ENCODE results near the gene TMEM263. TPM values are rescaled to one million over a fixed set of nuclear protein-coding genes. Genes with fewer than 3 reads are reported as not detected.
A peak's percentile ranks its signal among the peaks of the same experiment; 100 is the strongest.

The TMEM263 gene
- total RNA-seq, 2 experiments from 2014 or later = 29.1 to 30.4 TPM

GRCh38 chr12:106975993-106976658 lies 20.4 kb downstream of the TMEM263 start:
- H3K27ac Mint-ChIP-seq = no peak overlapping the region
- CTCF ChIA-PET = no interaction called here
- no peaks in the 10 kb centered on the region for H3K9me3 Mint-ChIP-seq
- H3K36me3 Mint-ChIP-seq (ENCODE audit: low read depth) = peaks cover 9% of the 10 kb centered on the region
- peaks cover 19% of the 10 kb centered on the region for H3K4me1 Mint-ChIP-seq (ENCODE audit: low read depth)
- H3K27me3 Mint-ChIP-seq (ENCODE audit: low read depth) = no peaks in the 10 kb centered on the region
- DNase-seq = no peak
- intact Hi-C loops (cut with micrococcal nuclease) = no loop called here
- H3K4me3 Mint-ChIP-seq = no peak overlapping the region

GRCh38 chr12:106976668-106977067 lies 21.0 kb downstream of the TMEM263 start:
- CTCF ChIA-PET = interaction anchor here (0.6 kb wide), 1 partner anchor 374 kb away, joined by 4 read pairs; no protein-coding TSS in a partner anchor
- peaks cover 17% of the 10 kb centered on the region for H3K4me1 Mint-ChIP-seq (ENCODE audit: low read depth)

GRCh38 chr12:106978035-106978800 lies 22.5 kb downstream of the TMEM263 start:
- Mint-ChIP-seq H3K36me3 (ENCODE audit: low read depth) (peaks cover 6% of the 10 kb centered on the region), H3K27me3 (ENCODE audit: low read depth) (no peaks in the 10 kb centered on the region), H3K4me3 (no peak overlapping the region), H3K4me1 (ENCODE audit: low read depth) (peaks cover 20% of the 10 kb centered on the region), H3K9me3 (no peaks in the 10 kb centered on the region), H3K27ac (no peak overlapping the region)
- DNase-seq = no peak
- intact Hi-C loops (cut with micrococcal nuclease) = no loop called here
- CTCF ChIA-PET = no interaction called here

More at GRCh38 chr12:106976668-106977067, 21.0 kb downstream of the TMEM263 start:
- peaks cover 6% of the 10 kb centered on the region for H3K36me3 Mint-ChIP-seq (ENCODE audit: low read depth)
- no peak overlapping the region for H3K27ac Mint-ChIP-seq
- no peak for DNase-seq
- no peak overlapping the region for H3K4me3 Mint-ChIP-seq
- intact Hi-C loops (cut with micrococcal nuclease) = no loop called here
- no peaks in the 10 kb centered on the region for H3K27me3 Mint-ChIP-seq (ENCODE audit: low read depth)
- H3K9me3 Mint-ChIP-seq = no peaks in the 10 kb centered on the region

DNA sequence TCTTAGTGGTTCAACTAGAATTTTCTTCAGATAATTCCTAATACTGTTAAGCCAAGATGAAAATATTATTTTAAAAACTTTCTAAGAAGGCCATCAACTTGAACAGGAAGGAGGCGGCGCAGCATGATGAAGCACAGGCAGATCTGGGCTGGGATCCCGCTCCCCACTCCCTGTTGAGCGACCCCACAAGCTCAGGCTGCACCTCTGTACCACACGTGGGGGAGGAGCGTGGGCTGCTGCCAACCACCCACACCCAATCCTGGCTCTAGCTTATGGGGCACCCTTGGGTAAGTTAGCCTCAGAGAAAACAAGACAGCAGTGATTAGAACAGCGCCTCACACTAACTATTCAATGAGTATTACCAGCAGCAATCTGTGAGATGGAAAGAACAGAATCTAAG lies 25.2 kb downstream of the TMEM263 start:
- H3K27ac Mint-ChIP-seq = no peak overlapping the region
- intact Hi-C loops (cut with micrococcal nuclease) = loop anchor here (10.0 kb wide), 1 partner anchor 344 kb away; no protein-coding TSS in a partner anchor
- CTCF ChIA-PET = no interaction called here
- H3K9me3 Mint-ChIP-seq = peaks cover 7% of the 10 kb centered on the region
- H3K27me3 Mint-ChIP-seq (ENCODE audit: low read depth) = no peaks in the 10 kb centered on the region
- DNase-seq = no peak
- no peak overlapping the region for H3K4me3 Mint-ChIP-seq
- peaks cover 28% of the 10 kb centered on the region for H3K4me1 Mint-ChIP-seq (ENCODE audit: low read depth)
- H3K36me3 Mint-ChIP-seq (ENCODE audit: low read depth) = peaks cover 24% of the 10 kb centered on the region

DNA sequence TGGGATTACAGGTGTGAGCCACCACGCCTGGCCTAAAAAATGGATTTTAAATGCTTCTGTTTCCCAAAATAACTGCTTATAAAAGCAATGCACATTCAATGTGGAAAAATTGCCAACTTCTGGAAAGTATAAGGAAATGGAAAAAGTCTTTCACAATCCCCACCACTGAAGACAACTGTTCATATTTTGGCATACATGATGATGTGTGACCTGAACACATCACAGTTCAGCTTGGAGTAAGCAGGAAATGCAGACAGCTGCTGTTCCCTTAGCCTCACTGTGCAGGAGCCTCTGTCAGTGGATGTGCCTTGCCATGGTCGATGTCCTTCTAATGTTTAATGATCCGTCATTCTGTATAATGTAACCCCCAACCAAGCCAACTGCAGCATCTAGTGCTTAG lies 26.1 kb downstream of the TMEM263 start:
- H3K36me3 Mint-ChIP-seq (ENCODE audit: low read depth) = peaks cover 24% of the 10 kb centered on the region
- peaks cover 32% of the 10 kb centered on the region for H3K4me1 Mint-ChIP-seq (ENCODE audit: low read depth)
- intact Hi-C loops (cut with micrococcal nuclease) = loop anchor here (10.0 kb wide), 1 partner anchor 343 kb away; no protein-coding TSS in a partner anchor
- DNase-seq = no peak
- CTCF ChIA-PET = no interaction called here
- H3K27ac Mint-ChIP-seq = no peak overlapping the region
- H3K9me3 Mint-ChIP-seq = peaks cover 7% of the 10 kb centered on the region
- no peak overlapping the region for H3K4me3 Mint-ChIP-seq
- no peaks in the 10 kb centered on the region for H3K27me3 Mint-ChIP-seq (ENCODE audit: low read depth)

DNA sequence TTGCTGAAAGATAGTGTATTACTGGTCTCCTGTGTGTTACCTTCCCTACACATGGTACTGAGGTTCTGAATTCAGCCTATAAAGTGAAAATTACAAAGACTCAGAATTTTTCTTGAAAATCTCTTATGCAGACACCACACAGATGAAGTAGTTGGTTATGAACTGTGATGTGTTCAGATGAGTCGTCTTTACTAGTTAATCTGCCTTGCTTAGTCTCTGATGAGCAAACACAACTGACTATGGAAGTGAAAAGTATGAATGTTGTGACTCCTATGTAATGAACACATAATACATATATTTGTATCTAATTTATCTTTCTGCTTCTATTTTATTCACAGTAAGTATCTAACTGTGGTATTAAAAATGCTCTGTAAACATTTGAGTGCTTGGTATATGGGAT lies 26.5 kb downstream of the TMEM263 start:
- CTCF ChIA-PET = no interaction called here
- DNase-seq = no peak
- Mint-ChIP-seq H3K4me3 (no peak overlapping the region), H3K4me1 (ENCODE audit: low read depth) (peaks cover 32% of the 10 kb centered on the region), H3K27ac (no peak overlapping the region), H3K36me3 (ENCODE audit: low read depth) (peaks cover 24% of the 10 kb centered on the region), H3K9me3 (peaks cover 7% of the 10 kb centered on the region), H3K27me3 (ENCODE audit: low read depth) (no peaks in the 10 kb centered on the region)
- intact Hi-C loops (cut with micrococcal nuclease) = loop anchor here (10.0 kb wide), 1 partner anchor 343 kb away; no protein-coding TSS in a partner anchor

DNA sequence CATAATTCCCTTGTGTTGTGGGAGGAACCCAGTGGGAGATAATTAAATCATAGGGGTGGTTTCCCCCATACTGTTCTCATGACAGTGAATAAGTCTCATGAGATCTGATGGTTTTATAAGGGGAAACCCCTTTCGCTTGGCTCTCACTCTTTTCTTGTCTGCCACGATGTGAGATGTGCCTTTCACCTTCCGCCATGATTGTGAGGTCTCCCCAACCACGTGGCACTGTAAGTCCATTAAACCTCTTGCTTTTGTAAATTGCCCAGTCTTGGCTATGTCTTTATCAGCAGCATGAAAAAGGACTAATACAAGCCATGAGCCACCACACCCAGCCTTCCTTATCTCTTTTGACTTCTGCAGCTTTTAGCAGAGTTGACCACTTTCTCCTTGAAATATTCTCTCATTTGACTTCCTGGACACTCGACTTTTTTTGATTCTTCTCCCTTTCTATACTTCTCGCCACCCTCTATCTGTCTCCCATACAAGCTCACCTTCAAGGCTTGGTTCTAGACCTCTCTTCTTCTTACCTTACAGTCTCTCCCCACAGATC lies 29.0 kb downstream of the TMEM263 start:
- Mint-ChIP-seq H3K27me3 (ENCODE audit: low read depth) (no peaks in the 10 kb centered on the region), H3K9me3 (peaks cover 7% of the 10 kb centered on the region), H3K4me3 (peak overlapping the region; percentile 3), H3K36me3 (ENCODE audit: low read depth) (peaks cover 23% of the 10 kb centered on the region), H3K4me1 (ENCODE audit: low read depth) (peaks cover 36% of the 10 kb centered on the region), H3K27ac (peak overlapping the region; percentile 1)
- CTCF ChIA-PET = no interaction called here
- DNase-seq = peak; percentile 35
- intact Hi-C loops (cut with micrococcal nuclease) = loop anchor here (5.0 to 10.0 kb wide), 2 partner anchors 93 to 340 kb away; no protein-coding TSS in a partner anchor

DNA sequence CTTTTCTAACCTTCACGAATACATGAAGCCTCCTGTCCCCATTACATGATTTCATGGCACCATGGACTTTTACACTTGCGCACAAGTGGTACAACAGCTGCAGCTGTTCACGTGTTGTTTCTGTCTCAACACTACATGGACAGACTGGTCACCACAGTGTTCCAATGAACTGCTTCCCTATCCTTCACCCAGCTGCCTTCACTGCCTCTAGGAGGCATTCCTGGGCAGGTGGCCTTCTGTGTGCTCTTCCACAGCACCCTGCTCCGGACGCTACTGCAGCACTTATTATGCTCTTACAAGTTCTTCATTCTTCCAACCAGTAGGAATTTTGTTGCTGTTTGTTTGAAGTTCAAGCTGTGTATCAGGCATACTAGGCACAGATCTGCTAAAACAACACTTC lies 29.8 kb downstream of the TMEM263 start:
- CTCF ChIA-PET = no interaction called here
- peak overlapping the region; percentile 5 for H3K4me3 Mint-ChIP-seq
- no peak overlapping the region for H3K27ac Mint-ChIP-seq
- DNase-seq = no peak
- intact Hi-C loops (cut with micrococcal nuclease) = loop anchor here (5.0 to 10.0 kb wide), 2 partner anchors 92 to 339 kb away; no protein-coding TSS in a partner anchor
- H3K36me3 Mint-ChIP-seq (ENCODE audit: low read depth) = peaks cover 23% of the 10 kb centered on the region
- H3K9me3 Mint-ChIP-seq = peaks cover 7% of the 10 kb centered on the region
- H3K4me1 Mint-ChIP-seq (ENCODE audit: low read depth) = peaks cover 36% of the 10 kb centered on the region
- no peaks in the 10 kb centered on the region for H3K27me3 Mint-ChIP-seq (ENCODE audit: low read depth)

DNA sequence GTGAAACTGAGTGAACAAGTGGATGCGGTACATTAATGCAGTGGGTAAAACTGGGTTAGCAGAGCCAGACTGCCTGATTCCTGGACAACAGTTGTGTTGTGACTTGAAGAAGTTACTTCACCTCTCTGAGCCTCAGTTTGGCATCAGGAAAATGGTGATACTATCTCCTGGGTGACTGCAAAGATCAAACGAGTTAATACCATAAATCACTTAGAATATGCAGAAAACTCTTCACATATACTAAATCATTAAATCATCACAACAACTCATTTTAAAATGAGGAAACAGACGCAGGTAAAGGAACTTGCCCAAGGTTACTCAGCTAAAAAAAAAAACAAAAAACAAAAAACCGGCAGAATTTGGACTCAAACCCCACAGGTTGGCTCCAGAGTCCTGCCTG lies 30.4 kb downstream of the TMEM263 start:
- Mint-ChIP-seq H3K27ac (no peak overlapping the region), H3K36me3 (ENCODE audit: low read depth) (peaks cover 23% of the 10 kb centered on the region), H3K4me3 (peak overlapping the region; percentile 90), H3K4me1 (ENCODE audit: low read depth) (peaks cover 36% of the 10 kb centered on the region), H3K27me3 (ENCODE audit: low read depth) (no peaks in the 10 kb centered on the region), H3K9me3 (peaks cover 7% of the 10 kb centered on the region)
- intact Hi-C loops (cut with micrococcal nuclease) = loop anchor here (1.0 to 10.0 kb wide), 5 partner anchors 41 to 339 kb away; partner anchors contain the start of gene RIC8B
- CTCF ChIA-PET = interaction anchor here (1.5 kb wide), 1 partner anchor 118 kb away, joined by 5 read pairs; no protein-coding TSS in a partner anchor
- no peak for DNase-seq

GRCh38 chr12:106986625-106987389 lies 31.1 kb downstream of the TMEM263 start, which contains the start of gene MTERF2:
Gene MTERF2, minus strand, starts transcription at chr12:106987146. Its CDS starts 8,432 bp downstream, at chr12:106978714.
- intact Hi-C loops (cut with micrococcal nuclease) = loop anchor here (1.0 to 10.0 kb wide), 6 partner anchors 32 to 338 kb away; partner anchors contain the start of genes RIC8B and TMEM263

DNA sequence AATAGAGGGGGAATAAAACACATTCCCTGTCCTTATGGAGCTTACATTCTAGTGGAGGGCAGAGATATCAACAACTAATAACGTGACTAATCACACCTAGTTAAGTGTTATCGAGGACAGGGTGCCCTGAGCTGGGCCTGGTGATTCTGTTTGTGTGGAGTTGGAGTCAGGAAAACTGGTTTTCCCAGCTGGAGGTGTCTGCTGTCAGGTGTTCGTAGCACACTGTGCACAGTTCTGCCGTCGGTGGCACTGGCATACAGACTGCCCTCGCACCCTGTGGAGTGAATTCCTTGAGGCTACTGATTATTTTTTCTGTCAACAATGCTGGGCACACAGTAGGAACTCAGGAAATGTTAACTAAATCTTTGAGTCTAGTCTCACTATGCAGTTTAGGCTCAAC lies 32.1 kb downstream of the TMEM263 start:
- Mint-ChIP-seq H3K4me3 (peak overlapping the region; percentile 56), H3K27me3 (ENCODE audit: low read depth) (no peaks in the 10 kb centered on the region), H3K4me1 (ENCODE audit: low read depth) (peaks cover 34% of the 10 kb centered on the region), H3K27ac (no peak overlapping the region), H3K9me3 (peaks cover 7% of the 10 kb centered on the region), H3K36me3 (ENCODE audit: low read depth) (peaks cover 25% of the 10 kb centered on the region)
- DNase-seq = no peak
- CTCF ChIA-PET = interaction anchor here (0.6 to 1.5 kb wide), 2 partner anchors 10 to 117 kb away, joined by 3 to 5 read pairs; no protein-coding TSS in a partner anchor
- intact Hi-C loops (cut with micrococcal nuclease) = loop anchor here (1.0 to 10.0 kb wide), 5 partner anchors 33 to 337 kb away; partner anchors contain the start of genes RIC8B and TMEM263

More at GRCh38 chr12:106986625-106987389, 31.1 kb downstream of the TMEM263 start, which contains the start of gene MTERF2:
- Mint-ChIP-seq H3K36me3 (ENCODE audit: low read depth) (peaks cover 23% of the 10 kb centered on the region), H3K27me3 (ENCODE audit: low read depth) (no peaks in the 10 kb centered on the region), H3K27ac (peak within 1 kb of the TSS; percentile 70), H3K4me1 (ENCODE audit: low read depth) (peaks cover 36% of the 10 kb centered on the region), H3K9me3 (peaks cover 7% of the 10 kb centered on the region), H3K4me3 (peak within 1 kb of the TSS; percentile 90)
- DNase-seq = peak; percentile 88
- CTCF ChIA-PET = interaction anchor here (1.5 kb wide), 1 partner anchor 118 kb away, joined by 5 read pairs; no protein-coding TSS in a partner anchor

Measured in activated naive CD4-positive, alpha-beta T cell treated with anti-CD3 and anti-CD28 coated beads for 36 hours (primary cell).